Measurements from ENCODE around the gene BCR. TPM values are rescaled to one million over a fixed set of nuclear protein-coding genes. Genes with fewer than 3 reads are reported as not detected.
A peak's percentile ranks its signal among the peaks of the same experiment; 100 is the strongest.

BCR gene
- total and polyA plus RNA-seq, 2 of the 13 experiments (the other 11 are each of a cell fraction or from before 2014, with no cell fraction given) = 19.9 to 33.6 TPM

DNA sequence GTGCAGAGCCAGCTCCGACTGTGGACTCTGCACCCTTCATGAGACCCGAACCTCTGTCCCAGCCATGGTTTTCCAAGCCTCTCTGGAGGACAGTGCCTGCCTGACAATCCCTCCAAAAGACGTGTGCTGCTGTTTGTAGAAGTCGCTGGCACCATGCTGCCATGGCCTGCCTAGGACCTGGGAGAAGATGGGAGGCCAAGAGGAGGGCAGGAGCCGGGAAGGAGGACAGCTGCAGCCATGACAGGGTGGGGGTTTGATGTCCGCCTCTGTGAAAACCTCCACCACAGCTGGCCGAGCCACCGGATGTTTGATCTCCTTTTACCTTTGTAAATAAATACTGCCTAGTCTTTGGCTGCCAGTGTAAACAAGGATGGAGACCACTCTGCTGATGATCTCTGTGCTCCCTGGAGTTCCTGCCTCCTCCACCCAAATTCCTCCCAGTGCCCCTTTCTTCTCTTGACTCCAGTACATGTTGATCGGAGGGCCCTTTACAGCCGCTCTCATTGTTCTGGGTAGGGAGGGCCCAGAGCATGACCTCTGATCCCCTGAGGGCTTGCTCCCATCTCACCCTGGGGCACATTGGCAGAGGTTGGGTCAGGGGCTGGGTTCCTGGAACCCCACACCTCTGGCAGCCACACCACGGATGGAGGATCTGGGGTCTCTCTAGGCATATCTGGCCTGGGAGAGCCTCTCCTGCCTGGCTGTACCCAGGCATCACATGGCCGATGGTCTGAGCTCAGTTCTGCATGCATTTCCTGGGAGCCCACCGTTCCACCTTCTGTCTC is 66.9 kb downstream of the BCR start (continued):
- TF ChIP-seq, protein P1, sequence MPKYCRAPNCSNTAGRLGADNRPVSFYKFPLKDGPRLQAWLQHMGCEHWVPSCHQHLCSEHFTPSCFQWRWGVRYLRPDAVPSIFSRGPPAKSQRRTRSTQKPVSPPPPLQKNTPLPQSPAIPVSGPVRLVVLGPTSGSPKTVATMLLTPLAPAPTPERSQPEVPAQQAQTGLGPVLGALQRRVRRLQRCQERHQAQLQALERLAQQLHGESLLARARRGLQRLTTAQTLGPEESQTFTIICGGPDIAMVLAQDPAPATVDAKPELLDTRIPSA (CRISPR knock-in tag; IDR thresholded peaks at IDR 0.05; ENCODE audit: borderline replicate concordance) = no peak
- TF ChIP-seq, protein P2, sequence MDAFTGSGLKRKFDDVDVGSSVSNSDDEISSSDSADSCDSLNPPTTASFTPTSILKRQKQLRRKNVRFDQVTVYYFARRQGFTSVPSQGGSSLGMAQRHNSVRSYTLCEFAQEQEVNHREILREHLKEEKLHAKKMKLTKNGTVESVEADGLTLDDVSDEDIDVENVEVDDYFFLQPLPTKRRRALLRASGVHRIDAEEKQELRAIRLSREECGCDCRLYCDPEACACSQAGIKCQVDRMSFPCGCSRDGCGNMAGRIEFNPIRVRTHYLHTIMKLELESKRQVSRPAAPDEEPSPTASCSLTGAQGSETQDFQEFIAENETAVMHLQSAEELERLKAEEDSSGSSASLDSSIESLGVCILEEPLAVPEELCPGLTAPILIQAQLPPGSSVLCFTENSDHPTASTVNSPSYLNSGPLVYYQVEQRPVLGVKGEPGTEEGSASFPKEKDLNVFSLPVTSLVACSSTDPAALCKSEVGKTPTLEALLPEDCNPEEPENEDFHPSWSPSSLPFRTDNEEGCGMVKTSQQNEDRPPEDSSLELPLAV (CRISPR knock-in tag; conservative IDR thresholded peaks at IDR 0.05; ENCODE audit: low read depth) = no peak
- TF ChIP-seq SRSF1 (optimal IDR thresholded peaks at IDR 0.05; ENCODE audit: low read depth, low read length) (no peak), ZNF329 (CRISPR knock-in tag; IDR thresholded peaks at IDR 0.05; ENCODE audit: low read depth) (no peak), ZBTB3 (CRISPR knock-in tag; IDR thresholded peaks at IDR 0.05; ENCODE audit: borderline replicate concordance, low read depth) (no peak), GATA4 (IDR thresholded peaks at IDR 0.05; ENCODE audit: borderline replicate concordance, low read depth) (no peak), NONO (IDR thresholded peaks at IDR 0.05) (no peak), NONO (CRISPR knock-in tag; conservative IDR thresholded peaks at IDR 0.05) (no peak), CHD4 (IDR thresholded peaks at IDR 0.05; ENCODE audit: borderline replicate concordance, low read length) (no peak), TARDBP (CRISPR knock-in tag; IDR thresholded peaks at IDR 0.05) (0 out of 2 replicates have a peak, but pooled peaks have one; percentile 58), HCFC1 (IDR thresholded peaks at IDR 0.05; ENCODE audit: low read depth, low read length) (no peak), ZNF567 (CRISPR knock-in tag; IDR thresholded peaks at IDR 0.05; ENCODE audit: borderline replicate concordance) (no peak), MBNL3 (CRISPR knock-in tag; conservative IDR thresholded peaks at IDR 0.05) (no peak), MTF1 (CRISPR knock-in tag; IDR thresholded peaks at IDR 0.05) (no peak), WIZ (CRISPR knock-in tag; IDR thresholded peaks at IDR 0.05) (0 out of 2 replicates have a peak, but pooled peaks have one; percentile 57), ZNF34 (CRISPR knock-in tag; IDR thresholded peaks at IDR 0.05; ENCODE audit: borderline replicate concordance) (no peak), SAFB2 (CRISPR knock-in tag; IDR thresholded peaks at IDR 0.05; ENCODE audit: borderline replicate concordance, low read depth) (0 out of 2 replicates have a peak, but pooled peaks have one; percentile 72), MAFG (CRISPR knock-in tag; IDR thresholded peaks at IDR 0.05) (no peak), ZNF549 (CRISPR knock-in tag; IDR thresholded peaks at IDR 0.05) (no peak), ZNF562 (CRISPR knock-in tag; IDR thresholded peaks at IDR 0.05; ENCODE audit: borderline replicate concordance) (no peak), ZNF780A (CRISPR knock-in tag; IDR thresholded peaks at IDR 0.05) (no peak), TOPORS (CRISPR knock-in tag; IDR thresholded peaks at IDR 0.05) (no peak), NCOA2 (CRISPR knock-in tag; IDR thresholded peaks at IDR 0.05) (peak; percentile 63; the same call in 1 of the 2 replicates), ZNF629 (CRISPR knock-in tag; conservative IDR thresholded peaks at IDR 0.05) (no peak; the same call in 1 of the 2 replicates), TCF7 (IDR thresholded peaks at IDR 0.05; ENCODE audit: low read depth) (peak; percentile 68; the same call in 1 of the 2 replicates), ZNF331 (CRISPR knock-in tag; IDR thresholded peaks at IDR 0.05) (no peak), ADNP (CRISPR knock-in tag; IDR thresholded peaks at IDR 0.05) (0 out of 2 replicates have a peak, but pooled peaks have one; percentile 31)
- TF ChIP-seq, protein P3, sequence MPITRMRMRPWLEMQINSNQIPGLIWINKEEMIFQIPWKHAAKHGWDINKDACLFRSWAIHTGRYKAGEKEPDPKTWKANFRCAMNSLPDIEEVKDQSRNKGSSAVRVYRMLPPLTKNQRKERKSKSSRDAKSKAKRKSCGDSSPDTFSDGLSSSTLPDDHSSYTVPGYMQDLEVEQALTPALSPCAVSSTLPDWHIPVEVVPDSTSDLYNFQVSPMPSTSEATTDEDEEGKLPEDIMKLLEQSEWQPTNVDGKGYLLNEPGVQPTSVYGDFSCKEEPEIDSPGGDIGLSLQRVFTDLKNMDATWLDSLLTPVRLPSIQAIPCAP (CRISPR knock-in tag; IDR thresholded peaks at IDR 0.05; ENCODE audit: low read depth) = no peak
- TF ChIP-seq, protein P4, sequence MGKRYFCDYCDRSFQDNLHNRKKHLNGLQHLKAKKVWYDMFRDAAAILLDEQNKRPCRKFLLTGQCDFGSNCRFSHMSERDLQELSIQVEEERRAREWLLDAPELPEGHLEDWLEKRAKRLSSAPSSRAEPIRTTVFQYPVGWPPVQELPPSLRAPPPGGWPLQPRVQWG (CRISPR knock-in tag; IDR thresholded peaks at IDR 0.05; ENCODE audit: borderline replicate concordance, low read depth) = no peak
